ENCODE data around the gene FLYWCH1. TPM values are rescaled to one million over a fixed set of nuclear protein-coding genes. Genes with fewer than 3 reads are reported as not detected.

The FLYWCH1 gene
- total RNA-seq, 1 experiment from 2014 or later = 12.5 TPM

- H3K9me3 Mint-ChIP-seq = no peaks in the 10 kb centered on the region
- DNase-seq = no peak
Observed at GRCh38 chr16:2938206-2938605, 26.5 kb downstream of the FLYWCH1 start.

More at GRCh38 chr16:2938206-2938605, 26.5 kb downstream of the FLYWCH1 start:
- no peak overlapping the region for H3K27ac ChIP-seq (ENCODE audit: insufficient read length, low read depth, low read length)
- no peaks in the 10 kb centered on the region for H3K4me1 ChIP-seq (ENCODE audit: insufficient read depth, low read length)
- H3K4ac ChIP-seq (ENCODE audit: low read depth, low read length) = no peak overlapping the region
- H3K9ac ChIP-seq (ENCODE audit: extremely low read depth, insufficient read length, low read length) = no peak overlapping the region
- H3K23me2 ChIP-seq (ENCODE audit: insufficient read length, low read depth, low read length, poor library complexity, severe bottlenecking) = no peaks in the 10 kb centered on the region
- H3K27me3 Mint-ChIP-seq (ENCODE audit: low read depth) = no peaks in the 10 kb centered on the region
- no peak overlapping the region for H2AK5ac ChIP-seq (ENCODE audit: insufficient read length, low read length)
- no peak for TF ChIP-seq CTCF (conservative IDR thresholded peaks at IDR 0.05)
- H2BK15ac ChIP-seq (ENCODE audit: low read depth, low read length) = no peak overlapping the region
- H3K18ac ChIP-seq (ENCODE audit: insufficient read length, low read depth, low read length) = no peak overlapping the region
- H2BK120ac ChIP-seq (ENCODE audit: low read depth, low read length, poor library complexity, severe bottlenecking) = no peak overlapping the region
- no CpG with 5 or more reads among the region's 12 CpGs for WGBS (ENCODE audit: extremely low coverage, insufficient read length, low lambda C conversion rate)
- no peak overlapping the region for H3K56ac ChIP-seq (ENCODE audit: insufficient read length, low read depth, low read length)
- H3K36me3 Mint-ChIP-seq (ENCODE audit: insufficient read depth in 1 of 3, low read depth in 3 of 3) = peaks cover 8 to 28% (median 28%) of the 10 kb centered on the region in 3 experiments; a peak in 6 of 7 replicates
- no peak overlapping the region for H4K5ac ChIP-seq (ENCODE audit: insufficient read length, low read depth, low read length)
- no peak overlapping the region for H3K4me2 ChIP-seq (ENCODE audit: insufficient read depth, insufficient read length, low read length)
- H2AFZ ChIP-seq (ENCODE audit: low read length) = no peak overlapping the region
- H3K23ac ChIP-seq (ENCODE audit: insufficient read length, low read depth, low read length) = no peak overlapping the region
- H3K14ac ChIP-seq (ENCODE audit: insufficient read depth, low read length) = no peak overlapping the region
- H4K20me1 ChIP-seq (ENCODE audit: control insufficient read depth, insufficient read depth, insufficient read length) = no peaks in the 10 kb centered on the region
- H3T11ph ChIP-seq (ENCODE audit: low read length) = no peak overlapping the region
- H3K79me2 ChIP-seq (ENCODE audit: insufficient read depth, low read length) = no peaks in the 10 kb centered on the region
- H3K9me3 ChIP-seq (ENCODE audit: control insufficient read depth, low read depth, low read length) = no peaks in the 10 kb centered on the region
- H3K27me3 ChIP-seq (ENCODE audit: insufficient read depth, low read length) = no peaks in the 10 kb centered on the region
- H2BK20ac ChIP-seq (ENCODE audit: low read depth, low read length, poor library complexity, severe bottlenecking) = no peak overlapping the region
- no peak overlapping the region for H2BK5ac ChIP-seq (ENCODE audit: insufficient read length, low read length)
- no peak overlapping the region for H3K4me3 Mint-ChIP-seq
- H4K91ac ChIP-seq (ENCODE audit: insufficient read length, low read depth, low read length) = no peak overlapping the region
- H3K4me1 Mint-ChIP-seq = no peaks in the 10 kb centered on the region
- no peak overlapping the region for H2BK12ac ChIP-seq (ENCODE audit: insufficient read length, low read depth, low read length)
- no peak overlapping the region for H4K8ac ChIP-seq (replicated peaks; ENCODE audit: insufficient read length, low read depth, low read length)
- H3K27ac Mint-ChIP-seq = no peak overlapping the region
- no peaks in the 10 kb centered on the region for H3K79me1 ChIP-seq (ENCODE audit: insufficient read depth, low read depth, low read length, poor library complexity, severe bottlenecking)

Data from H9 (cell line).